H4 (cell line): ENCODE data around the gene CFAP73. TPM values are rescaled to one million over a fixed set of nuclear protein-coding genes. Genes with fewer than 3 reads are reported as not detected.
A peak's percentile ranks its signal among the peaks of the same experiment; 100 is the strongest.

Experiments
- DNase-seq: peaks from one replicate; pipeline ENCODE4 v3.0.0-alpha.2; 2015; ENCODE audit warnings: low spot score
- total RNA-seq: library from RNA; depleted of rRNA; stranded (reverse); fragments of >200 nt; shearing (Covaris generic); gene quantifications from 2 replicates; pipeline ENCODE4 v1.2.3, GENCODE V29; 2014

Gene CFAP73
- total RNA-seq, 1 experiment from 2014 or later, result not detected

DNA sequence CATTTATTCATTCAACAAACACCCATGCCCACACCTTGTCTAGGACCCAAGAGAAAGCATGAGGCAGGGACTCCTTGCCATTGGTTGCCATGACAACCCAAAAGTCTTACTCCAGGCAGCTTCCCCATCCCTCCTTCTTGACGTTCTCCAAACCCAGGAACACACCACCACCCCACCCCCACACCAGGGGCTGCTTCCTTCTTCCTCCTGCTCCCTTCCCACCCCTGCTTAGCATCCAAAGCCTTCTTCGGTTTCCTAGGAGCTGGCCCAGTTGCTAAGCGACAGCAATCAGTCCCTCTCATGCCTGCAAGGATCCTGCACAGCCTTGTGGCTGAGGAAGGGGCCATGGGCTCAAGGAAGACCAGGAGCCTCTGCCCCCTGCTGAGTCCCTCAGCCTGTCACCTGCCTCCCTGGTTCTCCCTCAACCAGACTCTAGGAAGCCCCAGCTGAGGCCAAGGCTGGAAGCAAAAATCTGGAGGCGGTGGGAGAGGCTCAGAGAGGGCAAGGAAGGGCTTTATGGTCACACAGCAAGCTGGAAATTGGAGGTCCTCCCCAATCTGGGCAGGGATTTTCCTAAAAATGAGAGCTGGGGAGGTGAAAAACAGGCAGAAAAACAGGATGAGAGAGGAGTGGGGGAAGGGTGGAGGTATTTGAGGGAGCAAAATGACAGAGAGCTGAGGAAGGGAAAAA, 29.4 kb upstream of the CFAP73 start:
- DNase-seq, result no peak

GRCh38 chr12:113120670-113121370, 28.7 kb upstream of the CFAP73 start:
- peak; percentile 26 for DNase-seq

GRCh38 chr12:113127791-113128199, 21.7 kb upstream of the CFAP73 start:
- no peak for DNase-seq

DNA sequence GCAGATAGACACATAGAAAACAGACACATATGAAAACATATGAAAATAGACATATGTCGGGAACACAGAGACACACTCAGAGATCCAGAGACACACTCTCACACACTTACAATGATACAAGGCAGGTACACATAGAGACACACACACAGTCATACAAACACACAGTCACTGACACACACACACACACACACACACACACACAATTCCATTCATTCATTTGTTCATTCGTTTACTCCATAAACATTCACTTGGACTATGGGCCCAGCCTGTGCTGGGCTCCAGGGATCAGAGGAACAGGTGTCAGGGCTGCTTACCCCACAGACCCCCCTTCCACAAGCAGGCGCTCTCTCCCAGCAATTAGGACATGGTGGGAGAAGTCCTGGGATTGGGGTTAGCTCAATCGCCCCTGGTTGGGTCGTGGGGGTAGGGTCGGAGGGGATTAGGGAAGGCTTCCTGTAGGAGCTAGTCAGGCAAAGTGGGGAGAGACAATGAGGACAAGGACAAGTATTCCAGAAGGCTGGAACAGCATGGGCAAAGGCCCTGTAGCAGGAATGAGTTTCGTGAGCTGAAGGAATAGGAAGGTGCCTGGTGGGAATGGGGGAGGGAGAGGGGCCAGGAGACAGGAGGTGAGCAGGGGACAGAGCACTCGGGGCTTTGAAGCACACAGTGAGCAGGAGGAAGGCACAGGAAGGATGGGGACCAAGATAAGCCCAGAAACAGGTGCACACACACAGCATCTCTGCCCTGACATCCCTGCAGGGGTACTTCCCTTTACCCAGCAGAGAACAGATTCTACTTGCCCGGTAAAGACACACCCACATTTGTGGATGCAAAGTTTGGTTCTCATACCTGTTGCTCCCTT, 20.5 kb upstream of the CFAP73 start:
- DNase-seq, result no peak

- DNase-seq, result no peak
These were observed 19.7 kb upstream of the CFAP73 start for GRCh38 chr12:113129664-113130456.

DNA sequence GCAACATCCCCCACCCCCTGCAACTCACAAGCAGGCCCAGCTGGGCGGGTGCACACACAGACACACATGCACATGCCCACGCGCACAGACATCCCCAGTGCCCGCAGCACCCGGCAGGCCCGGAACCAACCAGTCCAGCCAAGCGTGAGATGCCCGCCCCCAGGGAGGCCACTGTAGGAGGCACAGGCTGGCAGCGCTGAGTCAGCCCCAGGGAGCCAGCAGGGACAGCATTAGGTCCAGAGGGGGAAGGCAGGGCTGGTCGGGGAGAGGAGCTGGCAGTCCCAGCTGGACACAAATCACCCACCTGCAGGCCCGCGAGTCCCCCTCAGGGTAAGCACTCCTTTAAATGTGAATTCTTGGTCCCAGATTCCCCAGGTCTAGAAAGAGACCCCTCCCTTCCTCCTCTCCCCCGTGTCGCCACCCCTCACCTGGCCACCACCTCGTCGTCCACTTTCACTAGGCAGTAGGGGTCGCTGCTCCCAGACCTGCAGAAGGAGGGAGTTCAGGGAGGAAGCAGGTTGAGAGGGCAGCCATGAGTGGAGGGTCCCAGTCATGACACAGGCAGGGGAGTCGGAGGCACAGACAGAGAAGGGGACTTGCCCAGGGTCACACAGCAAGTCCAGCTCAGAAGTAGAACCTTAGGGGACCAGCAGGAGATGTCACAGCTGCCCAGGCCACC, 18.9 kb upstream of the CFAP73 start:
- DNase-seq, result peak; percentile 70

DNA sequence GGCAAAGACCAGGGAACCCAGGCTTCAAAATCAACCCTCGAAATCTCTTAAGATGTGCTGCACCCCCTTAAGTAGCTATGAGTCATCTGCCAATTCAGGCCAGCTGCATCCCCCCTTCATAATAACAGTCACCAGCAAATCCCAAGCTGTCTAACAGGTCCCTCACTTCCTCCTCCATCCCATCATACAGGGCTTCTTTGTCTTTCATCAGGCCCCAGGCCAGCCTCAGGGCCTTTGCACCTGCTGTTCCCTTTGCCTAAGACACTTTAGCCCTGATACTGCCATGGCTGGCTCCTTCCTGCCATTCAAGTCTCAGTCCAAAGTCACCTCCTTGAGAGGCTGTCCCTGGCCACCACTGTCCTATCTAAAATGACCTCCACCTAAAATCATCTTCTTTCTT, 18.0 kb upstream of the CFAP73 start:
- DNase-seq, result no peak

GRCh38 chr12:113133036-113133435, 16.5 kb upstream of the CFAP73 start:
- no peak for DNase-seq

- DNase-seq, result no peak
These were observed 15.9 kb upstream of the CFAP73 start for GRCh38 chr12:113133666-113134065.

GRCh38 chr12:113134071-113134470, 15.5 kb upstream of the CFAP73 start:
- DNase-seq, result no peak

DNA sequence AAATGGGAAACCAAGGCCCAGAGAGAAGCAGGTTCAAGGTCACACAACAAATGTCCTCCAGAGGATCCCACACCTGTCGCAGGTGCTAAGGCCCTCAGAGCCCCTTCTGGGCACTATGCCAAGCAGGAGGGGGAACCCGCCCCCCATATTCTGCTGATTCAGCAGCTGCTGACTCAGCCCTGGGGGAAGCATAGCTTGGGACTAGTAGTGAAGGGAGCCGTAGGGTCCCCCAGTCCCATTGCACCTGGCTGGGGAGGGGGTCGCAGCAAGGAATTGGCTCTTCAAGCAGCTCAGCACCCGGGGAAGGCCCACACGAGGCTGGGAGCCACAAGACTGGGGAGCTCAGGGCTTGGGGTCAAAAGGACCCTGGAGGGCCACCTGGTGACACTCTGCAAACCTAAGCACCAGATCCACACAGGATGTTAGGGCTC, 15.0 kb upstream of the CFAP73 start:
- DNase-seq, result no peak

DNA sequence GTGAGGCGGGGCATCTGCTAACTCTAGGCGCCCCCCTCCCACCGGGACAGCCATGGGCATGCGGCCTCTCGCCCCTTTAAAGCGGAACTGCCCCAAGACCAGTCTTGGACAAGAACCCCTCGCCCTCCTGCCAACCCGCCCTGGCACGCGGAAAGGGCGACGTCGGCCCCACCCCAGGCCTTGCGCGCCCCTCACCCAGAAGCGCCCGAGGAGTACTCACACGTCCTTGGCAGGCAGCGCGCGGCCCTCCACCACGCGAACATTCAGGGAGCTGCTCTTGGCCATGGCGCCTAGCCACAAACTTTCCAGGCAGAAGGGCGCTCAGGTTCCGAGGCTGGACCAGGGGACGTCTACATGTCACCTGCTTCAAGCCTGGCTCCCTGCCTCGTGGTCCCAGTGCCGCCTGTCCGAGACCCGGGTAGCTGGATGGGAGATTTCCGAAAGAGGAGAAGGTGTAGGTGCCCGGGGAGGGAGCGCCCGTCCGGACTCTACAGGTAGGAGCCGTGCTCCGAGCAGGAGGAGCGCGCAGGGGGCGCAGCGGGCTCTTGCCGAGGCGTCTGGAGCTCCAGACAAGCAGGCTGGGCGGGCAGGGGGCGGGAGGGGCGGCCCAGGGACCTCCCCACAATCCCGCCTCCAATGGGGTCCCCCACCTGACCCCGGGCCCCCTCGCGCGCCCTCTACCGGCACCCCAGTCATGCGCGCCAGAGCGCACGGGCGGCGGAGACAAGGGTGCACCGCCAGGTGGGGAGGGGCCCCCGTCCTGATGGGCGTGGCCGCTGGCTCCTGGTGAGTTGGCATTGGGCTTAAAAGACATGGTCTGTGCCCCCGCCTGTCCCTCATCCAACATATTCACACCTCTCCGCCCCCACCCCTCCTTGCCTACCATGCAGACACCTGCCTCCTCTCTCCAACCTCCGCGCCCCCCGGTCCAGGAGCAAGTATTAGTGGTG, 14.1 kb upstream of the CFAP73 start, which contains the start of gene RASAL1:
Gene RASAL1, minus strand, starts transcription at position 584 of the 950 bp plus-strand sequence. Its CDS starts 299 bp downstream, at position 285.
- no peak for DNase-seq

- no peak for DNase-seq
These were observed 13.2 kb upstream of the CFAP73 start for GRCh38 chr12:113136128-113136989.

DNA sequence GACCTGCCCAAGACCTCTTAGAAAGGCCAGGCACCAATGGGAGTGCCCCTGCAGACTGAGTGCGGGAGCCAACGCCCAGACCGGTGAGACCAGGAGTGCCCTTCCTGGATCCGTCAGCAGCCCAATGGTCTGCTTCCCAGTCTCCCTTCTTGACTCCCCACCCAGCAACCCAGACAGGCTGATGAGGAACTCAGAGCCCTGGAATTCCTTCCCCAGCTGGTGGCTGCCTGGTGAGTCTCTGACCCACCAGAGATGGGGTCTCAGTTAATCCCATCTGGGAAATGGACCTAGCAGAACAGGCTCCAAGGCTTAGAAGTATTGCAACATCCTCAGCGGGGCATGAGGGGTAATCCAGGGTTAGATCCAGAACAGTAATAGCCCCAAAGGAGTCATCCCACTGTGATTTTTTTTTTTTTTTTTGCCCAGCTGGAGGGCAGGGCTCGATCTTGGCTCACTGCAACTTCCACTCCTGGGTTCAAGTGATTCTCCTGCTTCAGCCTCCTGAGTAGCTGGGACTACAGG, 12.5 kb upstream of the CFAP73 start:
- no peak for DNase-seq

DNA sequence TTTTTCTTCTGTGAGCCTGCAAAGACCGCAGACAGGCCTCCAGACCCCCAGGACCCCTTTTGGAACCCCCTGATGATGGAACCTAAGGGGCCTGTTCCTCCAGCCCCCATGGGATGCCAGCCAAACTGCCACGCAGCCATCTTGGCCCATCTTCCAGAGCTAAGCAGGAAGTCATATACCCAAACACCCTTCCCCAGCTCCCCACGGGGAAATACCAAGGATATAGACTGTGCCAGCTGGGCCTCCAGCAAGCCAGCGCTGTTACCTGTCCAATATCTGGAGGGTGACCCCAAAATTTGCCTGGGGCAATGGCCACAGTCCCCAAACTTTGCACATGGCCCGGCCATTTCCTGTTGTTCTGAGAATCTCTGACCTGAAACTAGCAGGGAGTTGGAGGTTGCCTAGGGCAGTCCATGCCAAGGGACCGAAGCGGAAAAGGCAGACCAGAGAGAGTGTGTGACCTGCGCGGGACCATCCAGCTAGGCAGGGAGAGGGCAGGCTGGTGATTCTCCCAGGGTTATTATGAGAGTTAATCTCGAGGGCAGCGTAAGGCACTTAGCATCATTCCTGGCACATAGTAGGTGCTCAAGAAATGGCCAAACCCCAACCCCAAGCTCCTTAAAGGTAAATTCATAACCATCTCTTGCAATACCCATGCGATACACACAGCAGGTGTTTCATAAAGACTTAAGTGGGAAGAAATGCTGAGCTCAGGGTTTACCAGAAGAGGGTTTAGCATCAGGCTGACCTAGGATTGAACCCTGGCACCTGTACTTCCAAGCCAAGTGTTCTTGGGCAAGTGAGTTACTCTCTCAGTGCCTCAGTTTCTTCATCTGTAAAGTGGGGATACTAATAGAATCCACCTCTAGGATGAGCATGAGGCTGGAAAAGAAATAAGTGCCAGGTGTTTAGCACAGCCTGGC, 11.4 kb upstream of the CFAP73 start:
- DNase-seq, result no peak

- no peak for DNase-seq
These were observed 10.7 kb upstream of the CFAP73 start for GRCh38 chr12:113138826-113139225.

- DNase-seq, result no peak
These were observed 8.8 kb upstream of the CFAP73 start for GRCh38 chr12:113140706-113141105.
